Renal pelvis (tissue), 4 donors: ENCODE data around the gene FAM13B. TPM values are rescaled to one million over a fixed set of nuclear protein-coding genes. Genes with fewer than 3 reads are reported as not detected.
"Not testable (repeated sequence)": the region's sequence is repeated elsewhere in the genome, so short reads cannot be mapped to it uniquely, and the experiment has no call there.

ENCODE experiments used
- DNase-seq: peaks from one replicate; pipeline ENCODE4 v3.0.0-alpha.2; 2013
- polyA plus RNA-seq, 3 donors: library from polyadenylated mRNA; unstranded; fragments of 120-200 nt; gene quantifications; one replicate each; pipeline ENCODE4 v1.2.1, GENCODE V29; 2013; ENCODE audit not compliant: insufficient read length in 3 of 3

Gene FAM13B
- polyA plus RNA-seq, 3 donors: 46.9 to 61.2 (median 54.2) TPM

DNA sequence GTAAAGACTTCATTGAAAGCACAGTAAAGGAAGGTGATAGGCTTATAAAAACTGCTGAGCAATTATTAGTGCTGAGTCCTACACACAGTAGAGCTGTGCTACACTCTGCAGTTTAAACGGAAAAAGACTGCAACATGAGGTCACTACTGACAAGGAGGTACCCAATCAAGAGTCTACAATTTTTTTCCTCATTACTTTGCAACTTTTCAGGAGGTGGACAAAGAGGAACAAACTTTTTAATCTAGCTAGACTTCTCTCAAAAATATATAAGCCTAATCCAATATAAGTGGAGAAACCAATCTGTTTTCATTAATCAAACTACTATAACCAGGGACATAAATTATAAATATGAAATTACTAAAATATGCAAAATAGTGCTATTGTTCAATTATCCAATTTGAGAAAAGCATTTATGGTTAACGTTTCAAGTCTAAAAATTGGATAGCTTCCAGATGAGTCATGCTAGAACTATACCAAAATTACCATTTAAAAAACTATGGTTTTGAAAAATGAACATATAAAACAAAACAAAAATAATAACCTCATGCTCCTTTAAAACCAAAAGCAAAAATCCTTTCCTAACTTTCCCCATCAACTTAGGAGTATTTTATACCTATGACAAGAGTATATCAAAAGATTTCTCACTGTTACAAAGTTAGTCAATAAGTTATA lies 37.7 kb downstream of the FAM13B start:
- no peak for DNase-seq

DNA sequence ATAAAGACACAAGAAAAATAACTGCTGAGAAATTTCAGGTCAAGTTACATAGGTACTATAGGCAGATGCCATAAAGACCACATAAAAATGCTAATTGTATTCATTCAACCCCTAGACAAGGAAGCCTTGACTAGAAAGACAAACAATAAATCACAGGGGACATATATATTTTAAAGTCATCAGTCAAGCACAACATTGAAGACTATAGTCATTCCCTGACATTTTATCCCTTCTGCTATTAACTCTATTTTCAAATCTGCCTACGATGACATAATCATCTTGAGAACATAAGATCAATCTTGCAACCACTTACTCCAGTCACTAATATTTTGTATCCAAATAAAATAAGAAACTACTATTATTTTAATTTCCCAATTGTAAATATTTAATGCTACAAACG lies 38.3 kb downstream of the FAM13B start:
- no peak for DNase-seq

DNA sequence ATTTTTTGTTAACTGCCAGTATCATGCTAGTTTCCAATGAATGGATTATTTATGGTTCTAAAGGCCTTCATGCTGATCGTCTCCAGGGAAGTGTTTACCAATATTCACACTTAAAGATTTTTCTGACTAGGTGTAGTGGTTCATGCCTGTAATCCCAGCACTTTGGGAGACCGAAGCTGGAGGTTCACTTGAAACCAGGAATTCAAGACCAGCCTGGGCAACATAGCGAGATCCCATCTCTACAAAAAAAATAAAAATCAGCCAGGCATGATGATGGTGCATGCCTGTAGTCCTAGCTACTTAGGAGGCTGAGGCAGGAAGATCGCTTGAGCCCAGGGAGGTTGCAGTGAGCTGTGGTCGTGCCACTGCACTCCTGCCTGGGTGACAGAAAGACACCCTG lies 43.5 kb downstream of the FAM13B start:
- DNase-seq: no peak

DNA sequence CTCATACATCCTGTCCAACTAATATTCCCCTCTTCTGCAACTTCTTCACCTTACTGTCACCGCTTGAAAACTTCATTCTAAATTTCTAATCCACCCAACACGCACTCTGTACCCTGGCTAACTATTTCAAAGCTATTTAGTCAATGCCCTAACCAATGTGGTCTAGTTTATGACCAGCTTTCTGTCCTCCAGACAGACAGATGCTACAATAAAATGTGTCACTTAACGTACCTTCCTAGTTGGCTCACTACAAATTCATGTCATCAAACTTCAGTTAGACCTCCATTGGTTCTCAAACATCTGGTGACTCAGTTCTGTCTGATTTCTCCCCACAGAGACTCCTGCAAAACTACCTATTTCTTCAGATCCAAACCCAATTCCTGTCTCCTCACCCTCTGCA lies 57.7 kb downstream of the FAM13B start:
- no peak for DNase-seq

DNA sequence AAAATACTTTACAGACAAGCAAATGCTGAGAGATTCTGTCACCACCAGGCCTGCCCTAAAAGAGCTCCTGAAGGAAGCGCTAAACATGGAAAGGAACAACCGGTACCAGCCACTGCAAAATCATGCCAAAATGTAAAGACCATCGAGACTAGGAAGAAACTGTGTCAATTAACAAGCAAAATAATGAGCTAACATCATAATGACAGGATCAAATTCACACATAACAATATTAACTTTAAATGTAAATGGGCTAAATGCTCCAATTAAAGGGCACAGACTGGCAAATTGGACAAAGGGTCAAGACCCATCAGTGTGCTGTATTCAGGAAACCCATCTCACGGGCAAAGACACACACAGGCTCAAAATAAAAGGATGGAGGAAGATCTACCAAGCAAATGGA lies 62.5 kb downstream of the FAM13B start:
- DNase-seq: not testable (repeated sequence)

DNA sequence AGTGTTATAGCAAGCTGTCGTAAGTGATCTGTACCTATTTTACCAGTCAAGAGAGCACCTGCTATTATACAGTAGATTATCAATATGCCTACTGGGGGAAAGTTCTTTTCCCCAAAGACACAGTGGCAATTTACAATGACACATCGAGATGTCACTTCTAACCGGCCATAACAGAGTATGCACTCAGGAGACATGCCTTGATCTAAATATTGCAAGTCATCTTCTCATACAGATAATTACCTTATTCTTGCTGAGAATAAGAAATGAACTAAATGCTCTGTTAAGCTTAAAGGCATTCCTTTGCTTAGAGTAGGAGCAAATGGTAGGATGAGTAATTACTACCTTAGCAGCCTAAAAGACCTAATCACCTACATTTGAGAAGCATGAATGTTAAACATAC lies 72.1 kb downstream of the FAM13B start:
- DNase-seq: no peak

DNA sequence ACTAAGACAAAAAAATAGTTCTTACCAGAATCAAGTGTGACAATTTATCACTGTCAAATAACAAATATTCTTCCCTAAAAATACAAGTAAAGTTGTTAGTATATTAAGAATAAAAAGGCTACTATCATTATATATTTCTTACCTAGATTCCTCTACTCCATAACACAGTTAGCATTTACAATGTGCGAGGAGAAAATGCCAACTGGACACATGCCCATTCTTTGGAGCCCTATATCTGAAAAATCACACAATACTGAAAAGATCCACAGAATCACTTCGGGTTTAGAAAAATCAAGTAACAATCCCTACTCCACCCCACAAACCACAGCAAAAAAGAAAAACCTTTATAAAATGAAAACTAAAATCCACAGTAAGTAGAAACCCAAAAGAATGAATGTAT lies 72.7 kb downstream of the FAM13B start:
- no peak for DNase-seq

DNA sequence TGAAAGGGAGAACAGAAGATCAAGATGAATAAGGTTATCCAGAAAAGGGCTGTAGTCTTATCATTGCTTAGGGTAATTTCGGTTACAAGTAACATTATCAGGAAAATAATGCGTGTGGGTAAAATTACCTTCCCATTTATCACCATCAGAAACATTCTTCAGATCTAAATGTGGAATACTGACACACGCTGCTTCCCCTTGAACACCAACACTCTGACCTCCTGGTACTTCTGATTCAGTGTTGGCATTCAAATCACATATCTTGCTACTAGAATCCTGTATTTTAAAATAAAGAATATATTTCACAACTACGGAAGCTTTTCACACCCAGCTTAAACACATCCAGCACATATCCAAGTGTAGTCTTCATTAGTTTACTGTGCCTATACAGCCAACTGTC lies 73.4 kb downstream of the FAM13B start:
- DNase-seq: no peak

DNA sequence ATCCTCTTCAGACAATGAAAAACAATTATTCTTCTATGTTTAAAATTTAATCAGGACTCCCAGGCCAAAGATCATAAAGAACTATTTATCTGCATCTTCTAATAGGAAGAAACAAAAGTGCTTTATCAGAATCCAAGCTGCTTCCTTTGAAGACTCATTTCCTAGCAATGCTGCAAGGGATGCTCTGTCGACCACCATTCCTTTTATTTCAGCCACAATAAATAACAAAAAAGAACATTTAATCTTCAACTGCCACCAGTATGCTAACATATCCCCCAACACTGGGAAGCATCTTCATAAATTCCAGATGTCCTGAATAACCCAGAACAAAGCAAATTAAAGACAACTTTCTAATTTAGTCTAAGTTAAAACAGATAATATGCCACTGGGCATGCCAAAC lies 74.9 kb downstream of the FAM13B start:
- DNase-seq: no peak

DNA sequence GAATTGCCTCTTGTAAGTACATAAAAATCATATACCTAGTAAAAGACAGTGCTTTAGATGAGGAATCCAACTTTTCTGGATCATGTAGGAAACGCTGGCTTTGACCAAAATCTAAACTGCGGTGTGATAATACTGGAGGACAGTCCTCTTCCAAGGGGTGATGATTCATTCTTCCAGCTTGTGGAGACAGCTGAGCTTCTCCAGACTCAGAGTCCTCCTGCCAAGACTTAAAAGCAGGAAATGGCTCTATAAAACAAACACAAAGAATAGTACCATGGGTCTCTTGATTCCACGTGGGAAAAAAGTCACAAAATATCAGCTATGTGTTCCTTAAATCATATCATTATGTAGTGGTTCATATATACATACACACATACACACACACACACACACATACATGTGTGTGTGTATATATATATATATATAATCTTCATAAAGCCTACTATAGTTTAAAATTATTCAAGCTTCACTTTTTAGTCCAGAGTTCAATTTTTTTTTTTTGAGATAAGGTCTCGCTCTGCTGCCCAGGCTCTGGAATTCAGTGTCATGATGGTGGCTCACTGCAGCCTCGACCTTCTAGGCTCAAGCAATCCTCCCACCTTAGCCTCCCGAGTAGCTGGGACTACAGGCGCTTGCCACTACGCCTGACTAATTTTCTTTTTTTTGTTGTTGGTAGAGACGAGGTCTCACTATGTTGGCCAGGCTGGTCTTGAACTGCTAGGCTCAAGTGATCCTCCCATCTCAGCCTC lies 78.6 kb downstream of the FAM13B start:
- DNase-seq: no peak

DNA sequence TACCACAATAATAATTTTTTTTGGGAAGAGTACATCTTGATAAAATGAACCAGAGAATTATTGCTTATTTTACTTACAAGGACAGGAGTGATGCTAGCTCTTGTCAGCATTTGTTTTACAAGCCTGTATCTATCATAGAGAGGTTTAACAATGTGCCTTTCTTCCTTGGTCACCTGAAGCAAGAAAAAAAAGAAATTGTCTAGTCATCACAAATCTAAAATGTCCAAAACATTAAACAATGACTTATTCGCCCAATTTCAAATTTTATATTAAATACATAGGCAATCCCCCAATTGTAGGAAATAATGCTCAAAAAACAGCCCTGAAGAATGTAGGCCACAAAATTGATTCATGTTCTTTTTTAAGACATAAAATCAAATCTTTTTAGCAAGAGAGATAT lies 87.1 kb downstream of the FAM13B start:
- DNase-seq: no peak

DNA sequence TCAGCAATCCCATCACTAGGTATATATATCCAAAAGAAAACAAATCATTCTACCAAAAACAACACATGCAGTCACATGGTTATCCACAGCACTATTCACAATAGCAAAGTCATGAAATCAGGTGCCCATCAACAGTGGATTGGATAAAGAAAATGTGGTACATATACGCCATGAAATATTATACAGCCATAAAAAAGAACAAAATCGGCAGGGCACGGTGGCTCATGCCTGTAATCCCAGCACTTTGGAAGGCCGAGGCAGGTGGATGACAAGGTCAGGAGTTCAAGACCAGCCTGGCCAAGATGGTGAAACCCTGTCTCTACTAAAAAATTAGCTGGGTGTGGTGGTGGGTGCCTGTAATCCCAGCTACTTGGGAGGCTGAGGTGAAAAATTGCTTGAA lies 88.6 kb downstream of the FAM13B start:
- DNase-seq: not testable (repeated sequence)

DNA sequence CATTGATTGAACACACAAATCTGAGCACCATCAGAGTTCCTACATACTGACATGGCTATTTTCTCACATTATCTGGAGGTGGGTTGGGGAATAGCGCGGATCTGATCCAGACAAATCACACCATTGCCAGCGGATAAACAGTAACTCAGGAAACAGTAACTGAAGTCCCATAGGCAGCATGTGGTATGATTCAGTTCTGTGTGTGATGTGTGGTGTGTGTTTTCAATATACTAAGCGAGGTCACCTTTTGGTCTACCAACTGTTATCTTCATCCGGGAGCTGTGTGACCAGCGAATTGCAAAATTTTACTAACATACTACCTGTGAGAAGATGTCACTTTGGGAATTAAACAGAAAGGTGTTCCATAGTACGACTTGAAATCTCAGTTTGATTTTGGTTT lies 93.5 kb downstream of the FAM13B start:
- DNase-seq: no peak

DNA sequence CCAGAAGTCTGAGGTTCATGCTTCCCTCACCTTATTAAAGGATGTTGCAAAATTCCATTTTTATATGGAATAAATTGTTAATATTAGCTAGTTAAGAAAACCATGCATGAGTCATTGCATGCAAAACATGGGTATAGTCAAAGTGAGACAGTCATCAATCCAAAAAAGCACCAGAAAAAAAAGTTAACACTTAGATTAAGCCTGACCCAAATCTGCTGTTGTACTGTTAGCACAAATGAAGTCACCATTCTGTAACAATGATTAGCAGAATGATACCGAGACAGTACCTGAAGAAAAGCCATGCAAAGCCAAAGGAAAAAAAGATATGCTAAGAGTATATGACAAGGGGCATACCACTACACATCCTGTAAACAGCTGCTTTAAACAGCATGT lies 94.1 kb downstream of the FAM13B start:
- DNase-seq: no peak

DNA sequence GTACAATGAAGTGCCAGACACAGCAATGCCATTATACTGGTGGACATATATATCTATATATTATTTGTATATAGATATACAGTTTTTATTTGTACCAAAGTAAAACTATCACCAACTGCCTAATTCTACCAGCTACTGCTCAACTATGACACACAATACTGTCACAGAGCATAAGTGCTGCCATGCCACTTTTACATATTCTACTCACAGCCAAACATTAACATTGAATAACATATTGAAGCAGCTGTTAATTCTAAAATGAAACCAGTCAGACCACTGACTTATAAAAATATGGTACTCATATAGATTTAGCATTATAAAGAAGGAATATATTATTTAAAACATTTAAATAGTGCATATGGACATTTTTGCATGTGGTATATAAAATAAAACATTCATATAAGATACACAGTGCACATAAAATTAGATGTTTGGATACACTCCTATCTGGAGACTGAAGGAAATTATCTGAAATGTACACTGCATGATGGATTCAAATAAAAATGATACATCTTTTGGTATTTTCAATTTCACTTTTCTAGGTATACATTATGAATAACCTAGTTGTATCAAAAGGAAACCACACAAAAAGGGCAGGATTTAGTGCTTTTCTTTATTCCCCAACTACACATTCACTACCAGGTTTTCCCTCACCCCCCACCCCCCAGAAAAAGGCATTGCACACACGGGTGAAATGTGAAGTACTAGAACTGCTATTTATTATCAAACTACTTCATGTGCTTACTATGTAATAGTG lies 94.7 kb downstream of the FAM13B start:
- DNase-seq: no peak

DNA sequence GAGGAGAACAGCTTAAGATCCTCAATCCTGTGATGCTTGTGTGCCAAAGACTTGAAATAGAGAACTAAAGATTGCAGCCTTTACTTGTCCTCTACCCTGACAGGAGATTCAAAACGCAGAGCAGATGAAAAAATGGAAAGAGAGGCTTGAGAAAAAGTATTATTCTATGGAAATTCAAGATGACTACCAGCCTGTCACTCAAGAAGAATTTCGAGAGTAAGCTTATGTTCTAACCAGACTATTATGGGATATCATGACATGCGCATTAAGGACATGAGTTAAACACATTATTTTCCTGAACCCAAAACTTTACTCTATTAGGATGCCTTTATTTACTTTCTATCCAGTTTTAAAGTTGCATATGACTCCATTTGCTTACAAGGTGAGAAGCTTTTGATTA lies 97.2 kb downstream of the FAM13B start:
- no peak for DNase-seq

DNA sequence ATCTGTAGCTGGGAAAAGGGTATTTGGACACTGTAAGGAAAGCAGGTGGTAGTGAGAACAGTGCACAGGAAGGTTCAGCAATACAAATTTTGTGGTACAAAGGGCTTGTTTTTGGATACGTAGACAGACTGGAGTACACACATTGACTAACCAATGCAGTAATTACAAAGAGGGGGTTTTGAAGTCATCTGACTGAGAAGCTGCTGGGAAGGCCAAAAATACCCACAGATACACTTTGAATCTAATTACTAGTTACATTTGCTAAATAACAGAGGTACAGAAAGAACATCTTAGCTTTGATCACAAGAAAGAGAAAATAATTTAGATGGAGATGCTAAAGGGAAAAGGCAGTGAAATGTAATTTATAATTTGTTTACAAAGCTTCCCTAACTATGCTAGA lies 97.7 kb downstream of the FAM13B start:
- DNase-seq: no peak

DNA sequence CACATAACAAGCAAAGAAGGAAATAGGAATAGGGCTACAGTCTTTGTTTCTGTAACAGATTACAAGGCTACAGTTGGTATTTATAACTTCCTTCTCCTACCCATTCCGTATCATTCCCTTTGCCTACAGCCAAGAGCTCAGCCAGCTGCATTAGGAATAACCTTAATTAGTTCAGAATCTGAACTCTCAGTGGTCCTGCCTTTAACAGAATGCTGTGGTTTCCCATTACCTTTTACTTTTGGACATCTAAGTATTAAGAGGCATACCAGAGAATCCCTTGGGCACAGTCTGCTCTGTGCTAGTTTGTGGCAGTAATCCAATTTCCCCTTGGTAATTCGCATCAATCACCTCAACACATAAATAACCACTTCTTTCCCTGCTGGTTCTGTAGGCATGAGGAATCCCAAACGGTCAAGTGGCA lies 99.4 kb downstream of the FAM13B start:
- peak; percentile 2 for DNase-seq

DNA sequence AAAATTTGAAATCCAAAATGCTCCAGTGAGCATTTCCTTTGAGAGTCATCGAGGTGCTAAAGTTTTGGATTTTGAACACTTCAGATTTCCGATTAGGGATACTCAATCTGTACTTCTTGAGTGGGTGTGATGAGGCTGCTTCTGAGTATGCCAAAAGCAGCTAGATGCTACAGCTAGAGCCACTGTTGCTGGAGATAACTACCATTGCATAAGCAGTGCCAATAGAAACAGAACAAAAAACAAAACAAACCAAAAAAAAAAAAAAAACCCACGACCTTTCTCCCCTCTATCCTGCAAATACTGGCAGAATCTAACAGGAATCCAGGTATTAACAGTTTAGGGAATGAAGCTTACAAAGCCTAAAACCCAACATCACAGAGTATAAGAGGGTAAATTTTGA lies 100.1 kb downstream of the FAM13B start:
- DNase-seq: no peak

DNA sequence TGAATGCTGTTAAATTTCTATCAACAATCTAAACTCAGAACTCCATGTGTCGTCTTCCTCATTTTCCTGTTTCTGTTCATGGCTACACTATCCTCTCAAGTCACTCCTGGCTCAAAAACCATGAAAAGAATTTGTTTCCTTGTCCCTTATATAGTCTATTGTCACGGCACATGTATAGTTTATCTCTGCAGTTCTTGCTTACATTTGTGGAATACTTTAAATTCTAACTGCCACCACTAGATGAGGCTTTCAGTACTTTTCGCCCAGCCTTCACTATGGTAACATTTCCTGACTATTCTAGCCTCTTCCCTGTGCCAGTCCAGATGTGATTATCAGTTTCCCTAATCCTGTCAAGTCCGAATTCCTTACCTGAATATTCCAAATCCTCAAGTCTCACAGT lies 109.0 kb downstream of the FAM13B start:
- no peak for DNase-seq

DNA sequence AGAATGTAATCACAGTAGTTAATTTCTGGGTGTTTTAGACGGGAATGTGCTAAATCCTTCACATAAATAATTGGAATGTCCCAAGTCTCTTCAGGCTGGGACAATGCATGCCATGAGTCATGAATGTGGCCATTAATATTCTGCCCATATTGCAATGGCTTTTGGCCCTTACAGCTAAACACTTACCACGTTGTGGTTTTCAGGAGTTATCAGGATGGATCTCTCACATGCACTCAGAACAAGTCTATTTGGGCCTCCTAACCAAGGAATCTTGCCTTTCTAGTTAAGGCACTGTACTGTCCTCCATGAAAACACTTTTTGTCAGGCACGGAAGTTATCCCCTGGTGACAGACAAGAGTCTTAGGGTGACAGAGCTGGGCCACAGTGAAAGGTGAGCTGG lies 110.9 kb downstream of the FAM13B start:
- DNase-seq: no peak

DNA sequence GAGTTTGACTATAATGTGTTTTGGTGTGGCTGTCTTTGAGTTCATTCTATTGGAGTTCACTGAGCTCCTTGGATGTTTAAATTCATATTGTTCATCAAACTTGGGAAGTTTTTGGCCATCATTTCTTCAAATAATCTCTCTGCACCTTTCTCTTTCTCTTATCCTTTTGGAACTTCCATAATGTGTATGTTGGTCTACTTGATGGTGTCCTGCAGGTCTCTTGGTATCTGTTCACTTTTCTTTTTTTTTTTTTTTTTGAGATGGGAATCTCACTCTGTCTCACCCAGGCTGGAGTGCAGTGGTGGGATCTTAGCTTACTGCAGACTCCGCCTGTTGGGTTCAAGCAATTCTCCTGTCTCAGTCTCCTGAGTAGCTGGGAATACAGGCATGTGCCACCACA lies 116.0 kb downstream of the FAM13B start:
- no peak for DNase-seq

DNA sequence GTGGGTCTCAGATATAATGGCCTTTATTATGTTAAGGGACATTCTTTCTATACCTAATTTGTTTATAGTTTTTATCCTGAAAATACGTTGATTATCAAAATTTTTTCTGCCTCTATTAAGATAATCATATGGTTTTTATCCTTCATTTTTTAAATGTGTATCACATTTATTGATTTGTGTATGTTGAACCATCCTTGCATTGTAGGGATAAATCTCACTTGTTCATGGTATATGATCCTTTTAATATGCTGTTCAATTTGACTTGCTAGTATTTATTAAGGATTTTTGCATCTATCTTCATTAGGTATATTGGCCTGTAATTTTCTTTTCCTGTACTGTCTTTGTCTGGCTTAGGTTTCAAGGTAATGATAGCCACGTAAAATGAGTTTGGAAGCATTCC lies 118.1 kb downstream of the FAM13B start:
- DNase-seq: no peak
